Endothelial cell of umbilical vein (primary cell): ENCODE measurements around the gene KCNMA1. TPM values are rescaled to one million over a fixed set of nuclear protein-coding genes. Genes with fewer than 3 reads are reported as not detected.

Source experiments
- BruUV-seq: library from RNA; stranded (reverse); fragments of 400-500 nt; replicated peaks from 2 replicates; lab custom pipeline; 2021; lab: Mats Ljungman, UMichigan
- CTCF ChIA-PET: fragments of 300-600, 350-600 bp; sonication (Branson Sonifier 250); formaldehyde crosslinking; loops from one replicate; lab custom pipeline; 2021; ENCODE audit warnings: antibody characterized with exemption, inconsistent platforms; lab: Charles Lee
- POLR2A ChIA-PET: fragments of 300-600, 350-600 bp; sonication (Branson Sonifier 250); formaldehyde crosslinking; loops from one replicate; lab custom pipeline; 2021; ENCODE audit warnings: antibody characterized with exemption, inconsistent platforms; lab: Charles Lee
- DNase-seq: peaks from one replicate; pipeline ENCODE4 v3.0.0-alpha.2; 2011; ENCODE audit warnings: low read depth, low spot score
- FAIRE-seq: peaks from 2 replicates; lab custom pipeline; 2011; peaks lifted over from hg19 to GRCh38; lab: Jason Lieb, UNC
- H2AFZ ChIP-seq: 2 replicates; pipeline ENCODE4 v1.6.0; 2012; ENCODE audit warnings: low read depth, low read length, control low read depth, inconsistent platforms
- H3K27ac ChIP-seq: 2 replicates; pipeline ENCODE4 v1.5.1; 2011; ENCODE audit warnings: low read depth, mild to moderate bottlenecking, control low read depth, low read length, moderate library complexity; ENCODE audit not compliant: insufficient read depth
- H3K27me3 ChIP-seq, 2 experiments: 2 replicates each; pipeline versions ENCODE4 v1.6.0 to v1.6.1; 2011; ENCODE audit warnings: low read length in 2 of 2, mixed read lengths in 1 of 2; ENCODE audit not compliant: control insufficient read depth in 2 of 2, insufficient read depth in 2 of 2
- H3K36me3 ChIP-seq, 2 experiments: 2 replicates in 1 of 2; 3 replicates in 1 of 2; pipeline ENCODE4 v1.5.1; 2011; ENCODE audit warnings: low read length in 2 of 2, mild to moderate bottlenecking in 1 of 2, moderate library complexity in 1 of 2; ENCODE audit not compliant: control insufficient read depth in 2 of 2, insufficient read depth in 2 of 2; ENCODE audit errors: extremely low read depth in 1 of 2
- H3K4me1 ChIP-seq: 3 replicates; pipeline ENCODE4 v1.5.1; 2011; ENCODE audit warnings: mild to moderate bottlenecking, low read length; ENCODE audit not compliant: control insufficient read depth, insufficient read depth; ENCODE audit errors: extremely low read depth
- H3K4me2 ChIP-seq: 2 replicates; pipeline ENCODE4 v1.6.1; 2011; ENCODE audit warnings: low read length, control low read depth, mixed read lengths; ENCODE audit not compliant: insufficient read depth
- H3K4me3 ChIP-seq, 3 experiments: fragments of 200-600 bp in 1 of 3; sonication (generic), shearing (Covaris generic) in 1 of 3; replicated peaks in 1 of 3; 2 replicates each; pipeline ENCODE4 v1.5.1; 2011 to 2016; ENCODE audit warnings: control low read depth in 3 of 3, low read length in 3 of 3, mild to moderate bottlenecking in 2 of 3, inconsistent platforms in 1 of 3, low read depth in 1 of 3, moderate library complexity in 1 of 3; ENCODE audit not compliant: insufficient read depth in 1 of 3
- H3K79me2 ChIP-seq: 2 replicates; pipeline ENCODE4 v1.6.0; 2012; ENCODE audit warnings: low read length, inconsistent platforms; ENCODE audit not compliant: control insufficient read depth, insufficient read depth
- H3K9ac ChIP-seq: replicated peaks from 2 replicates; pipeline ENCODE3; 2011; ENCODE audit warnings: low read length, control low read depth; ENCODE audit not compliant: insufficient read depth; ENCODE audit errors: extremely low read depth
- H3K9me1 ChIP-seq: replicated peaks from 3 replicates; pipeline ENCODE4 v1.6.0; 2011; ENCODE audit warnings: mild to moderate bottlenecking, low read length; ENCODE audit not compliant: control insufficient read depth, insufficient read depth; ENCODE audit errors: extremely low read depth
- H3K9me3 ChIP-seq: replicated peaks from 2 replicates; pipeline ENCODE4 v1.5.1; 2012; ENCODE audit warnings: low read length, inconsistent platforms; ENCODE audit not compliant: control insufficient read depth, insufficient read depth
- H4K20me1 ChIP-seq: replicated peaks from 2 replicates; pipeline ENCODE3; 2011; ENCODE audit warnings: mild to moderate bottlenecking, low read length; ENCODE audit not compliant: control insufficient read depth, insufficient read depth; ENCODE audit errors: extremely low read depth
- CTCF ChIP-seq, 2 donors: IDR thresholded peaks; 1 replicate in 1 of 2; 2 replicates in 1 of 2; pipeline ENCODE4 v1.5.1; 2011; ENCODE audit warnings: low read length in 2 of 2, mild to moderate bottlenecking in 2 of 2, moderate library complexity in 2 of 2, control low read depth in 1 of 2, inconsistent platforms in 1 of 2, low read depth in 1 of 2; ENCODE audit not compliant: insufficient read depth in 1 of 2; ENCODE audit errors: extremely low read depth in 1 of 2
- EZH2 ChIP-seq: IDR thresholded peaks from 2 replicates; pipeline ENCODE4 v1.6.1; 2012; ENCODE audit warnings: borderline replicate concordance, low read depth, mild to moderate bottlenecking, moderate library complexity, low read length, inconsistent platforms; ENCODE audit not compliant: severe bottlenecking
- FOS ChIP-seq: IDR thresholded peaks from 2 replicates; pipeline ENCODE4 v1.6.1; 2011; ENCODE audit warnings: mild to moderate bottlenecking, low read length, moderate library complexity, borderline replicate concordance; ENCODE audit not compliant: insufficient read depth
- GATA2 ChIP-seq: IDR thresholded peaks from 2 replicates; pipeline ENCODE4 v1.7.0; 2011; ENCODE audit warnings: low read depth, mild to moderate bottlenecking, moderate library complexity, mixed read lengths, low read length; ENCODE audit not compliant: insufficient read length, insufficient read depth
- JUN ChIP-seq: IDR thresholded peaks from 2 replicates; pipeline ENCODE4 v1.6.1; 2011; ENCODE audit warnings: borderline replicate concordance, low read depth; ENCODE audit not compliant: insufficient read length, insufficient read depth
- MAX ChIP-seq: IDR thresholded peaks from 2 replicates; pipeline ENCODE4 v1.6.1; 2011; ENCODE audit not compliant: insufficient read depth, insufficient read length
- MYC ChIP-seq: IDR thresholded peaks from one replicate; pipeline ENCODE4 v1.6.1; 2011; ENCODE audit warnings: mild to moderate bottlenecking, low read depth, low read length
- POLR2A ChIP-seq: IDR thresholded peaks from 2 replicates; pipeline ENCODE4 v1.6.1; 2012; ENCODE audit warnings: low read depth, mild to moderate bottlenecking, control low read depth, low read length
- POLR2AphosphoS5 ChIP-seq: IDR thresholded peaks from 2 replicates; pipeline ENCODE4 v1.6.1; 2012; ENCODE audit warnings: low read depth, mild to moderate bottlenecking, control low read depth, low read length, moderate library complexity; ENCODE audit not compliant: insufficient read depth
- dilution Hi-C: fragments of 300-500 bp; cut with MboI; formaldehyde crosslinking; loops from one replicate; pipeline ENCODE4 v1.15.0; 2019; ENCODE audit warnings: low sequenced_read_pairs; ENCODE audit not compliant: extremely low pct_ligation_motif_present
- intact Hi-C: fragments of 100-400 bp; cut with micrococcal nuclease; formaldehyde crosslinking; loops from one replicate; pipeline ENCODE4 v1.10.0; 2022
- polyA plus RNA-seq, 4 experiments: library from polyadenylated mRNA; depleted of rRNA in 3 of 4; stranded (reverse) in 3 of 4; unstranded in 1 of 4; fragments of >200 nt; gene quantifications; 2 replicates each; pipeline versions ENCODE4 v1.2.1 to v1.2.3, GENCODE V29; 2011 to 2012; ENCODE audit warnings: missing spikeins in 1 of 4
- total RNA-seq: library from RNA; stranded (reverse); gene quantifications from 2 replicates; pipeline ENCODE4 v1.2.3, GENCODE V29; 2021

KCNMA1 gene
- total and polyA plus RNA-seq, 2 donors (not counting 3 experiments of a cell fraction or from before 2014, with no cell fraction given), result 0.10 to 0.82 TPM

GRCh38 chr10:77305650-77306632 lies 331.7 kb downstream of the KCNMA1 start:
- TF ChIP-seq EZH2 (no peak), POLR2A (no peak), MAX (no peak), FOS (no peak), GATA2 (no peak), POLR2AphosphoS5 (no peak), JUN (no peak), CTCF (IDR thresholded peaks at IDR 0.05; ENCODE audit: extremely low read depth in 1 of 2, insufficient read depth in 1 of 2, low read depth in 1 of 2, low read length in 2 of 2) (no peak), MYC (no peak)
- FAIRE-seq, result no peak
- Histone ChIP-seq H3K9ac (no peak overlapping the region), H3K4me1 (no peaks in the 10 kb centered on the region), H3K27ac (no peak overlapping the region), H3K36me3 (no peaks in the 10 kb centered on the region), H3K4me3 (no peak overlapping the region), H3K9me3 (no peaks in the 10 kb centered on the region), H3K27me3 (no peaks in the 10 kb centered on the region), H3K79me2 (no peaks in the 10 kb centered on the region), H3K4me2 (no peak overlapping the region), H4K20me1 (no peaks in the 10 kb centered on the region), H3K9me1 (no peaks in the 10 kb centered on the region), H2AFZ (no peak overlapping the region)
- BruUV-seq, result no TSS peak
- intact Hi-C loops (no loop called here), dilution Hi-C loops (no loop called here)
- POLR2A ChIA-PET, result no interaction called here
- no peak for DNase-seq
- CTCF ChIA-PET, result no interaction called here
